ENCODE data around the gene TMEM51. TPM values are rescaled to one million over a fixed set of nuclear protein-coding genes. Genes with fewer than 3 reads are reported as not detected.
"Not testable (repeated sequence)": the region's sequence is repeated elsewhere in the genome, so short reads cannot be mapped to it uniquely, and the experiment has no call there.

TMEM51 gene
- total RNA-seq, 2 donors from 2014 or later: 4.3 to 6.4 TPM

GRCh38 chr1:15172405-15173259 is 19.1 kb downstream of the TMEM51 start:
- no peak for DNase-seq (ENCODE audit: low spot score)
- intact Hi-C loops (cut with DNase I): no loop called here

DNA sequence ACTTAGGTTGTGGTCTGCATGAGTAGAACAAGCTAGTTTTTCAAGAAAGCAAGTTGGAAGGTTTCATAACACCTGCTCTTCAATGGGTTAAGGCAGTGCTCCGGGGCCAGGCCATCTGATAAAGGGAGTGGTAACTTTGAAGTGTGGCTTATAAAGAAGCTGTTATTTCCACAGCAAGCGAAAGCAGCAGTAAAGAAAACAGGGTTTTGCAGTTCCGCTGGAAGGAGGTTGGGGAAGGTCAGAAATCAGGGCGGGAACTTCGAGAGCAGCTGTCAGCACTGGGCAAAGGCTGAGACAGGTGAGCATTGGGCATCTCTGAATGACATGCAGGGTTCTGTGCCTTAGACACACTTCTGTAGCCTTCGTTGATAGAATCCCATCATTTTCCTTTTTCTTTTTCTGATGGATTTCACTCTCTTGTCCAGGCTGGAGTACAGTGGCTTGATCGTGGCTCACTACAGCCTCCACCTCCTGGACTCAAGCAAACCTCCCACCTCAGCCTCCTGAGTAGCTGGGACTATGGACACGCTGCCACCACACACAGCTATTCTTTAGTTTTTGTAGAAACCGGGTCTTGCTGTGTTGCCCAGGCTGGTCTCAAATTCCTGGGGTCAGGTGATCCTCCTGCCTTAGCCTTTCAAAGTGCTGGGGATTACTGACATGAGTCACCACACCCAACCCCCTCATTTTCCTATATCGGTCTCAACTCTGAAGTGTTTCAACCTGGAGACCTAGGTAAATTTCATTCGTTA is 20.5 kb downstream of the TMEM51 start:
- DNase-seq (ENCODE audit: low spot score): no peak
- intact Hi-C loops (cut with DNase I): no loop called here

DNA sequence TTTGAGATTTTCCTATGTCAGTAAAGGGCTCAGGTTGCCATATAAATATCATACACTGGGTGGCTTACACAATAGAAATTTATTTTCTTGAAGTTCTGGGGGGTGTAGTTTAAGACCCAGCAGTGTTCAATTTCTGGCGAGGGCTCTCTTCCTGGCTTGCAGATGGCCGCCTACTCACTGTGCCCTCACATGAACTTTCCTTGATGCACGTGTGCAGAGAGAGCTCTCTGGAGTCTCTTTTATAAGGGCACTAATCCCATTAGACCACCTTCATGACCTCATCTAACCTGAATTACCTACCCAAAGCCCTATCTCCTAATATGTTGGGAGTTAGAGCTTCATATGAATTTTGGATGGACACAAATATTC is 21.1 kb downstream of the TMEM51 start:
- DNase-seq (ENCODE audit: low spot score): no peak
- intact Hi-C loops (cut with DNase I): no loop called here

GRCh38 chr1:15175324-15176094 is 22.0 kb downstream of the TMEM51 start:
- DNase-seq (ENCODE audit: low spot score); intact Hi-C loops (cut with DNase I): not testable (repeated sequence)

DNA sequence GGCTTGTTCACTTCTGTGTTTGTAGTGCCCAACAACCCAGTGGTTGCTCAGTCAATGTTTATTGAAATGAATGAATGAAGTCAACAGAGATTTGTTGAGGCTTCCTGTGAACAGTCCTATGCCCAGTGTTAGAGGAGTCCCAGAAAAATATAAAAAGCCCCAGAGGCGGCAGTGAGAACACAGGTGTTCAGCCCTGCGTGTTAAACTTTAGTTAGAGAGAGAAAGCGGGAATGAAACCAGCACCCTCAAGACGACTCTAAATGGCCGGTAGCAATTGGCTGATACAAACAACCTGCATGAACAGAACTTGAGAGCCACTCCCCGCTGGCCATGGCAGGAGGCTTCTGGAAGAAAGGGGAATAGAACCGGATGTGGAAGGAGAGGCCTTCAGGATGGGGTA is 22.6 kb downstream of the TMEM51 start:
- intact Hi-C loops (cut with DNase I): no loop called here
- DNase-seq (ENCODE audit: low spot score): no peak

- intact Hi-C loops (cut with DNase I): no loop called here
- no peak for DNase-seq (ENCODE audit: low spot score)
These were observed 23.5 kb downstream of the TMEM51 start for GRCh38 chr1:15176898-15177665.

DNA sequence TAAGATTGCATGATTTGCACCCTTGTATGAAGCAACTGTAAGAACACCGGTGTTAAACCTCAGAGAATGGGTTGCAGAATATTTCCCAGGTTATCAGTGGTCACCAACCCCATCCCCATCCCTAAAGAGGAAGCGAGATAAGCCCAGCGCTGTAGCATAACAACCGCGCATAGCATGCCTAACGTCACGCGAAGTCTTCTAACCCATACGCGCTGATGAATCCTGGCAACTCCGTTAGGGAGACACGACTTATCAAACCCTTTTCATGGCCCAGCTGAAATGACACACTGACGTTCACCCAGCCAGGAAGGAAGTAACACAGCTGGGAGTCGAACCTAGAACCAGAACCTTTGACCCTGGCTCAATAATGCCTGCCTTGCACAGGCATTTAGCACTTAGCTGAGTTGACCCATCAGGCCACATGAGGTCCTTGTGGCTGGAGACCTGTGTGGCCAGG is 24.2 kb downstream of the TMEM51 start:
- DNase-seq (ENCODE audit: low spot score): no peak
- intact Hi-C loops (cut with DNase I): no loop called here

DNA sequence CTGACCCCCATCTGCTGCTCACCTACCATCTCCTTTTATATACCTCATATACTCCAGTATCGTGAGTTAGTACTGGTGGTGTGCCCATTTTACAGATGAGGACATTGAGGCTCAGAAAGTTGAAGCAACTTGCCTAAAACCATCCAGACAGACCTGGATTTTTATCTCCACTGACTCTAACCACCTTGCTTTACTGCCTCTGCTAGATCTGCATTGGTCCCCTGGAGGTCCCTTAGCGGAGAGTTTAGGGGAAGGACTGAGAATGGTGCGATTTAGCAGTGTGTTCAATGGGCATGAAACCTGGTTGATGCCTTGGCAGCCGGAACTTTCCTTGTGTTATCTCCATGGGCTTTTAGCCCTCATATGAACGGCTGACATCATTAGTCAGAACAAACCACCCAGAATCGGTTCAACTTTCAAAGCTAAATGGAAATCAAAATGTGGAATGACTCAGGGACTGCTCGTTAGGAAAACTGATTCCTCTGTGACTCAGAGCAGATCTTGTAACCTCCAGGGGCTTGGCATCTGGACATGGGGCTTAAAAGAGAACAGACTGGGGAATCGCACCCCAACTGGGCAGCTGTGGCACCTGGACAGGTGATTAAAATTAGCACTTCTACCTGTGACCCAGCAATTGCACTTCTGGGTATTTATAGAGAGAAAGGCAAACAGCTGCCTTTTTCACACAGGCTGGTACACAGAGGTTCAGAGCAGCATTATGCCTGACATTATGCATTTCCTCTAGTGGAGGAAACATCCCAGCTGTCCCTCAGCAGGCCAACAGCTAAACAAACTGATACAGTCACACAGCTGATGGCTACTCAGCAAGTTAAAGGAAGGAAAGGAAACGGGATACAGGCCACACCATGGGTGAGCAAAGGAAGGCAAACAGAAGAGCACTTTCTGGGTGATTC is 25.3 kb downstream of the TMEM51 start:
- no peak for DNase-seq (ENCODE audit: low spot score)
- intact Hi-C loops (cut with DNase I): no loop called here

- no peak for DNase-seq (ENCODE audit: low spot score)
- intact Hi-C loops (cut with DNase I): no loop called here
These were observed 25.9 kb downstream of the TMEM51 start for GRCh38 chr1:15179485-15179883.

DNA sequence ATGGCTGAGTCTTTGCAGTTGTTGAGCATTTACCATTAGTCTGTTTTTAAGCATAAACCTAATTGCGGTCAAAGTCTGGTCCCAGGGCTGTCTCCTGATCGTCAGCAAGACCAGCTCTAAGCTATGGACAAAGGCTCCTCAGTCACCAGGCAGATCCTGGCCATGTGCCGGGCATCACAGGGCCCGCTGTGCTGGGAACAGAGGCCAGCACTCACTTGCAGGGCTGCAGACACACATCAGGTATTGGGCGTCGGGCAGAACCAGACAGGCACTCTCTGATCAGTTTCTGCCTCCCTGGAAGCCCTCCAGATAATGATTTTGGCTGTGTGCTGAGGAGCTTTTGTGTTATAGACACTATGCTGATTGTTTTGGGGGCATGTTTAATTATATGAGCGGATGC is 26.6 kb downstream of the TMEM51 start:
- no peak for DNase-seq (ENCODE audit: low spot score)

GRCh38 chr1:15180945-15181523 is 27.5 kb downstream of the TMEM51 start:
- no peak for DNase-seq (ENCODE audit: low spot score)
- intact Hi-C loops (cut with DNase I): no loop called here

More for the DNA sequence above, 26.6 kb downstream of the TMEM51 start:
- intact Hi-C loops (cut with DNase I): no loop called here

DNA sequence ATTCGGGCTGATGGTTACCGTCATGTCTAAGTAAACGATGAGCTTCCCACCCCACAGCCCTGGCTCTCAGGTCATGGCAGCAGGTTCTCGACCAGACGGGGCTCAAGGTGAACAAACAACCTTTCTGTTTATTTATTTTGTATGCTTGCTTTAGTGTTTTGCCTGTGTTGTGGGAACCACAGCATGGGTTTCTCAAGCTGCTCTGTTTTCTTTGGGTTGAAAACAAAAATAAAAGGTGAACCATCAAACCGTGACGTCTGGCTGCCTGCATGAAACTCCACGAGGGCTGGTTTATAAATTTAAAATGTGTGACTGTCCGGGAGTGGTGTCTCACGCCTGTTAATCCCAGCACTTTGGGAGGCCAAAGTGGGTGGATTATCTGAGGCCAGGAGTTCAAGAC is 28.0 kb downstream of the TMEM51 start:
- intact Hi-C loops (cut with DNase I): no loop called here

DNA sequence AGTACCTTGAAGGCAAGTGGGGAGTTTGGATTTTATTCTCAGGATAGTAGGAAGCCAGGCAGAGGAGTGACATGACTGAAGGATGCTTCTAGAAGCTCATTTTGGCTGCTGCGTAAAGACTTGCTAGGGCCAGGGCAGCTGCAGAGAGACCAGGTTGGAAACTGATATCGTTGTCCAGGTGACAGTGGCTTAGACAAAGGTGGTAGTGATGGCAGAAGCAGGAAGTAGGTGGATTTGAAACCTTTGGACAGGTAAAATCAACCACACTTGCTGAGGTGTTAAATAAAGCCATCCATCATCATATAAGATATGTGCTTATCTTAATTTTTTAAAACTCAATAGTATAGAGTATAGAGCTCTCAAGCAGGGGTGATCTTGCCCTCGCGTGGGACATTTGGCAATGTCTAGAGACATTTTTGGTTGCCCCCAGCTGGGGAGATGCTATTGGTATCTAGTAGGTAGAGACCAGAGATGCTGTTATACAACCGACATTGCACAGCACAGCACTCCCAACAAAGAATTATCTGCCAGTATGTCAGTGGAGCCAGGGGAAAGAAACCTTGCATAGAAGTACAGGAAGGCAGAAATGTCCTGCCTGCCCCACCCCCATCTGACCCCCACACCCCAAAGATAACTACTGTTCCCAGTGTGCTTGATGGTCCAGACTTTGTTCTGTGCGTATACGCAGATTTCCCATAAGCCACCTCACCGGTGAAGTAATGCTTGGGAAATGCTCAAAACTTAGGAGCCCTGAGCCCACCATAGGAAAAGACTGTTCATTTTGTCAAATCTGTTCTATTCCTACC is 31.1 kb downstream of the TMEM51 start:
- no peak for DNase-seq (ENCODE audit: low spot score)

More for the DNA sequence above, 28.0 kb downstream of the TMEM51 start:
- DNase-seq (ENCODE audit: low spot score): no peak

DNA sequence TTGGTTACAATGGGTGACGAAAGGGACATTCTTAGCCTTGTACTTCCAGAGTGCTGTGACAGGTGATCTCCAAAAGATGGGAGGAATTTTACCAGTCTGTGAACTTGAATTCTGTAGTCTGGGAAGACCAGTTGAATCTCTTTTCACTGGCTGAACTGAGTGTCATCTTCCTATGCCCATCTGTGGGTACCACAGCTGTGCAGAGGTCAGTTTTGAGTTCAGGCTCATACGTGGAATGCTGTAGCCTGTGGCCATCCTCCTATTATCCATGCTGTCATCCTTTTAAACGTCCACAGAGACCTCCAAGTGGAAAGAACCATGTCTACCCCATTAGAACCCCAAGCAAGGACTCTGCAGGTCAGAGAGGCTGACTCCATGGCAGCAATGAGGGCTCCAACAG is 32.1 kb downstream of the TMEM51 start:
- intact Hi-C loops (cut with DNase I): no loop called here
- DNase-seq (ENCODE audit: low spot score): no peak

More for the DNA sequence above, 31.1 kb downstream of the TMEM51 start:
- intact Hi-C loops (cut with DNase I): no loop called here

GRCh38 chr1:15186073-15186845 is 32.7 kb downstream of the TMEM51 start:
- no peak for DNase-seq (ENCODE audit: low spot score)
- intact Hi-C loops (cut with DNase I): no loop called here

DNA sequence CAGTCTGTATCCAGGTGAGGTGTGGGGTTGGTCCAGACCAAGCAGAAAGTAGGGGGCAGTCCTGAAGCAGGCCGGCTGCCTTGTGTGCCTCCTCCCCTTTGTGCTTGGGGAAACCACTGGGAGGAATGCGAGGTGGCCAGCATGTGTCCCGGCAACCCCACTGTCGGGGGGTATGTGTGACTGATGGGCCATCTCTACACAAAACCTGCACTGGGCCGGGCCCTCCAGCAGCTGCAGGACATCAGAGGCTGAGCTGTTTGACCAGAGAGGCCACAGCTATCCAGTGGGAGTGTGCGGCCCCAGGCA is 33.3 kb downstream of the TMEM51 start:
- no peak for DNase-seq (ENCODE audit: low spot score)
- intact Hi-C loops (cut with DNase I): no loop called here
